Loucy (cell line): ENCODE measurements around the gene PNLIPRP1.

Source experiments
- H2AFZ ChIP-seq: fragments of 200-600 bp; sonication (generic); 2 replicates; pipeline ENCODE4 v1.6.0; 2016; ENCODE audit warnings: antibody characterized with exemption, mild to moderate bottlenecking, low read length, moderate library complexity
- H3F3A ChIP-seq: fragments of 200-600 bp; 2 replicates; pipeline ENCODE4 v1.6.0; 2016; ENCODE audit warnings: antibody characterized with exemption, low read depth, mild to moderate bottlenecking
- H3K27me3 ChIP-seq: fragments of 200-600 bp; sonication (generic); 2 replicates; pipeline ENCODE4 v1.6.1; 2014; ENCODE audit warnings: low read length, mild to moderate bottlenecking; ENCODE audit not compliant: insufficient read depth, poor library complexity, severe bottlenecking
- H3K36me3 ChIP-seq: fragments of 200-600 bp; sonication (generic); 2 replicates; pipeline ENCODE4 v1.6.1; 2016; ENCODE audit warnings: low read length; ENCODE audit not compliant: insufficient read depth
- H3K4me1 ChIP-seq: fragments of 200-600 bp; sonication (generic); 2 replicates; pipeline ENCODE4 v1.5.1; 2014; ENCODE audit warnings: low read length, mild to moderate bottlenecking; ENCODE audit not compliant: insufficient read depth, poor library complexity, severe bottlenecking
- H3K4me2 ChIP-seq: fragments of 200-600 bp; sonication (generic); 2 replicates; pipeline ENCODE4 v1.6.0; 2014; ENCODE audit warnings: antibody characterized with exemption, low read length, low read depth, mild to moderate bottlenecking; ENCODE audit not compliant: poor library complexity, severe bottlenecking
- H3K4me3 ChIP-seq: fragments of 200-600 bp; sonication (generic); 2 replicates; pipeline ENCODE4 v1.5.1; 2014; ENCODE audit warnings: low read length, mild to moderate bottlenecking, mixed read lengths; ENCODE audit not compliant: poor library complexity, severe bottlenecking
- H3K79me2 ChIP-seq: fragments of 200-600 bp; sonication (generic); 2 replicates; pipeline ENCODE4 v1.6.1; 2014; ENCODE audit warnings: low read length; ENCODE audit not compliant: insufficient read depth
- H3K9ac ChIP-seq: fragments of 200-600 bp; sonication (generic); 2 replicates; pipeline ENCODE4 v1.6.0; 2014; ENCODE audit warnings: mild to moderate bottlenecking, low read depth, low read length, moderate library complexity; ENCODE audit not compliant: poor library complexity, severe bottlenecking
- H3K9me2 ChIP-seq: fragments of 200-600 bp; sonication (generic); replicated peaks from 2 replicates; pipeline ENCODE4 v1.6.1; 2016; ENCODE audit warnings: low read depth, low read length, mixed read lengths
- H3K9me3 ChIP-seq: fragments of 200-600 bp; sonication (generic); 2 replicates; pipeline ENCODE4 v1.6.1; 2014; ENCODE audit warnings: mild to moderate bottlenecking, antibody characterized with exemption, low read length, low read depth; ENCODE audit not compliant: insufficient read depth
- H4K20me1 ChIP-seq: fragments of 200-600 bp; sonication (generic); 2 replicates; pipeline ENCODE4 v1.6.0; 2014; ENCODE audit warnings: antibody characterized with exemption, low read length, mild to moderate bottlenecking; ENCODE audit not compliant: insufficient read depth, poor library complexity, severe bottlenecking
- CTCF ChIP-seq: fragments of 200-600 bp; sonication (generic); conservative IDR thresholded peaks from 2 replicates; pipeline ENCODE4 v1.5.1; 2014; ENCODE audit warnings: mild to moderate bottlenecking, antibody characterized with exemption, low read length
- EZH2phosphoT487 ChIP-seq: fragments of 200-600 bp; IDR thresholded peaks from 2 replicates; pipeline ENCODE4 v1.6.1; 2018; ENCODE audit warnings: antibody characterized with exemption, mild to moderate bottlenecking, moderate library complexity, borderline replicate concordance

Gene PNLIPRP1

GRCh38 chr10:116614796-116615195 is 24.0 kb downstream of the PNLIPRP1 start:
- H3K4me2 ChIP-seq: no peak overlapping the region
- H3K36me3 ChIP-seq: no peaks in the 10 kb centered on the region
- H3F3A ChIP-seq: no peaks in the 10 kb centered on the region
- H3K4me1 ChIP-seq: no peaks in the 10 kb centered on the region
- H3K4me3 ChIP-seq: no peak overlapping the region
- H3K79me2 ChIP-seq: no peaks in the 10 kb centered on the region
- no peak for TF ChIP-seq CTCF
- no peak for TF ChIP-seq EZH2phosphoT487
- H4K20me1 ChIP-seq: no peaks in the 10 kb centered on the region
- H3K9me2 ChIP-seq: no peaks in the 10 kb centered on the region
- H3K9ac ChIP-seq: no peak overlapping the region
- no peaks in the 10 kb centered on the region for H3K27me3 ChIP-seq
- H2AFZ ChIP-seq: no peak overlapping the region
- H3K9me3 ChIP-seq: no peaks in the 10 kb centered on the region

- TF ChIP-seq CTCF: no peak
- TF ChIP-seq EZH2phosphoT487: no peak
- Histone ChIP-seq H3K36me3 (no peaks in the 10 kb centered on the region), H2AFZ (no peak overlapping the region)
Measured at GRCh38 chr10:116615199-116615776, 24.5 kb downstream of the PNLIPRP1 start.

GRCh38 chr10:116620423-116621400 is 30.0 kb downstream of the PNLIPRP1 start, which contains the start of gene PNLIPRP2:
PNLIPRP2 (plus strand) TSS chr10:116620953.
- no peaks in the 10 kb centered on the region for H3K9me3 ChIP-seq
- H3K9me2 ChIP-seq: no peaks in the 10 kb centered on the region
- H3K79me2 ChIP-seq: no peaks in the 10 kb centered on the region
- no peak within 1 kb of the TSS for H3K4me3 ChIP-seq
- H3F3A ChIP-seq: no peaks in the 10 kb centered on the region
- TF ChIP-seq CTCF: no peak
- TF ChIP-seq EZH2phosphoT487: no peak
- no peak within 1 kb of the TSS for H2AFZ ChIP-seq
- H3K9ac ChIP-seq: no peak within 1 kb of the TSS
- H3K36me3 ChIP-seq: no peaks in the 10 kb centered on the region
- no peaks in the 10 kb centered on the region for H3K27me3 ChIP-seq
- no peaks in the 10 kb centered on the region for H3K4me1 ChIP-seq
- no peak within 1 kb of the TSS for H3K4me2 ChIP-seq
- no peaks in the 10 kb centered on the region for H4K20me1 ChIP-seq

More at GRCh38 chr10:116615199-116615776, 24.5 kb downstream of the PNLIPRP1 start:
- H3K4me3 ChIP-seq: no peak overlapping the region
- H3K79me2 ChIP-seq: no peaks in the 10 kb centered on the region
- H3F3A ChIP-seq: no peaks in the 10 kb centered on the region
- H3K4me2 ChIP-seq: no peak overlapping the region
- H3K9ac ChIP-seq: no peak overlapping the region
- H3K9me2 ChIP-seq: no peaks in the 10 kb centered on the region
- H3K27me3 ChIP-seq: no peaks in the 10 kb centered on the region
- H4K20me1 ChIP-seq: no peaks in the 10 kb centered on the region
- no peaks in the 10 kb centered on the region for H3K9me3 ChIP-seq
- no peaks in the 10 kb centered on the region for H3K4me1 ChIP-seq
